MM.1S (cell line): ENCODE results near the gene BICC1.

Experiments
- CTCF ChIP-seq: fragments of 300-600 bp; sonication (generic); IDR thresholded peaks from 2 replicates; pipeline ENCODE4 v1.5.1; 2016; ENCODE audit warnings: antibody characterized with exemption, low read length, mixed read lengths
- EZH2 ChIP-seq: fragments of 300-600 bp; sonication (generic); optimal IDR thresholded peaks from 2 replicates; pipeline ENCODE3; 2017; ENCODE audit warnings: low read depth, mild to moderate bottlenecking, antibody characterized with exemption, low read length, mixed read lengths
- EZH2phosphoT487 ChIP-seq: fragments of 300-600 bp; sonication (generic); IDR thresholded peaks from 2 replicates; pipeline ENCODE4 v1.6.1; 2018; ENCODE audit warnings: antibody characterized with exemption, low read length

GRCh38 chr10:58782876-58783851 is 270.5 kb downstream of the BICC1 start:
- TF ChIP-seq CTCF (no peak), EZH2phosphoT487 (no peak), EZH2 (no peak)
